GM12878 (cell line): ENCODE results near the gene SLC6A11. TPM values are rescaled to one million over a fixed set of nuclear protein-coding genes. Genes with fewer than 3 reads are reported as not detected.

Experiments used
- ATAC-seq: fragments of 200-7000 bp; cut with Tn5 transposase; 3 replicates; pipeline ENCODE4 v1.9.1; 2020; ENCODE audit warnings: mild to moderate bottlenecking, moderate library complexity
- BruUV-seq: library from RNA; stranded (reverse); fragments of 400-500 nt; replicated peaks from 2 replicates; lab custom pipeline; 2021; lab: Mats Ljungman, UMichigan
- CTCF ChIA-PET: fragments of 300-600 bp; sonication (Branson Sonifier 250); formaldehyde crosslinking; extraction: SDS; loops from one replicate; lab custom pipeline; 2021; ENCODE audit warnings: inconsistent platforms; lab: Yijun Ruan, JAX
- POLR2A ChIA-PET: fragments of 350-600 bp; formaldehyde crosslinking; extraction: SDS; loops from one replicate; lab custom pipeline; 2021; ENCODE audit warnings: inconsistent platforms; lab: Charles Lee
- RAD21 ChIA-PET: fragments of 300-600 bp; sonication (Branson Sonifier 250); formaldehyde crosslinking; loops from one replicate; lab custom pipeline; 2023; ENCODE audit warnings: antibody characterized with exemption; ENCODE audit not compliant: unreplicated experiment; lab: Charles Lee
- SMC1A ChIA-PET: fragments of 300-600 bp; sonication (Branson Sonifier 250); formaldehyde crosslinking; loops from one replicate; lab custom pipeline; 2023; ENCODE audit not compliant: unreplicated experiment, uncharacterized antibody; lab: Charles Lee
- DNase-seq: peaks from one replicate; pipeline ENCODE4 v3.0.0-alpha.2; 2011; ENCODE audit warnings: low read depth, low spot score
- FAIRE-seq: peaks from 3 replicates; lab custom pipeline; 2011; peaks lifted over from hg19 to GRCh38; lab: Jason Lieb, UNC
- H2AFZ ChIP-seq: 2 replicates; pipeline ENCODE4 v1.6.0; 2011; ENCODE audit warnings: low read depth, low read length, control low read depth; ENCODE audit not compliant: control insufficient read depth
- H3K27ac ChIP-seq: 2 replicates; pipeline ENCODE4 v1.5.1; 2011; ENCODE audit warnings: control low read depth; ENCODE audit not compliant: control insufficient read depth, insufficient read depth
- H3K27me3 ChIP-seq, 2 experiments: replicated peaks in 1 of 2; 2 replicates each; pipeline versions ENCODE4 v1.6.0 to v1.6.1; 2011; ENCODE audit warnings: low read length in 1 of 2; ENCODE audit not compliant: control insufficient read depth in 2 of 2, insufficient read depth in 2 of 2
- H3K36me3 ChIP-seq, 2 experiments: 2 replicates each; pipeline ENCODE4 v1.5.1; 2011; ENCODE audit warnings: low read length in 1 of 2; ENCODE audit not compliant: control insufficient read depth in 2 of 2, insufficient read depth in 2 of 2
- H3K4me1 ChIP-seq: 2 replicates; pipeline ENCODE4 v1.6.1; 2011; ENCODE audit warnings: mild to moderate bottlenecking, low read length, moderate library complexity, mixed read lengths; ENCODE audit not compliant: control insufficient read depth, insufficient read depth
- H3K4me2 ChIP-seq: 2 replicates; pipeline ENCODE4 v1.6.0; 2011; ENCODE audit warnings: control low read depth; ENCODE audit not compliant: control insufficient read depth, insufficient read depth
- H3K4me3 ChIP-seq: fragments of 200-600 bp; sonication (generic); 2 replicates; pipeline ENCODE4 v1.5.1; 2016
- H3K79me2 ChIP-seq: 2 replicates; pipeline ENCODE4 v1.6.0; 2011; ENCODE audit warnings: low read length; ENCODE audit not compliant: control insufficient read depth, insufficient read depth
- H3K9ac ChIP-seq: 2 replicates; pipeline ENCODE4 v1.8.0; 2011; ENCODE audit warnings: low read length, control low read depth, mixed read lengths; ENCODE audit not compliant: control insufficient read depth, insufficient read depth
- H3K9me3 ChIP-seq: replicated peaks from 3 replicates; pipeline ENCODE4 v1.5.1; 2011; ENCODE audit warnings: mild to moderate bottlenecking, low read length; ENCODE audit not compliant: control insufficient read depth, insufficient read depth
- H4K20me1 ChIP-seq: 2 replicates; pipeline ENCODE4 v1.6.0; 2011; ENCODE audit not compliant: control insufficient read depth, insufficient read depth
- ASH2L ChIP-seq: fragments of 300-600, 200-600 bp; sonication (generic); IDR thresholded peaks from 2 replicates; pipeline ENCODE4 v1.6.1; 2017; ENCODE audit warnings: low read depth, mild to moderate bottlenecking, borderline replicate concordance
- CBFB ChIP-seq: IDR thresholded peaks from 2 replicates; pipeline ENCODE4 v1.6.1; 2016; ENCODE audit warnings: antibody characterized with exemption, low read depth
- CHD4 ChIP-seq: fragments of 200-600 bp; sonication (generic); IDR thresholded peaks from 2 replicates; pipeline ENCODE4 v1.6.1; 2016; ENCODE audit warnings: mild to moderate bottlenecking
- FOS ChIP-seq: IDR thresholded peaks from 3 replicates; pipeline ENCODE4 v1.6.1; 2011; ENCODE audit warnings: borderline replicate concordance; ENCODE audit not compliant: insufficient read length; ENCODE audit errors: extremely low read depth
- HDAC2 ChIP-seq: fragments of 200-600 bp; sonication (generic); IDR thresholded peaks from 2 replicates; pipeline ENCODE4 v1.6.1; 2017
- HDAC6 ChIP-seq: fragments of 200-600 bp; sonication (generic); IDR thresholded peaks from one replicate; pipeline ENCODE4 v1.8.0; 2017; ENCODE audit warnings: antibody characterized with exemption; ENCODE audit not compliant: unreplicated experiment
- MEF2A ChIP-seq: IDR thresholded peaks from 2 replicates; pipeline ENCODE4 v1.6.1; 2011; ENCODE audit warnings: low read depth, mild to moderate bottlenecking, low read length, moderate library complexity; ENCODE audit not compliant: insufficient read depth
- MEF2B ChIP-seq: fragments of 450-650 bp; IDR thresholded peaks from 2 replicates; pipeline ENCODE4 v1.6.1; 2018; ENCODE audit warnings: mild to moderate bottlenecking, moderate library complexity; ENCODE audit not compliant: partially characterized antibody, poor library complexity, severe bottlenecking
- NFYB ChIP-seq: IDR thresholded peaks from 2 replicates; pipeline ENCODE4 v1.6.1; 2011; ENCODE audit warnings: low read depth, mild to moderate bottlenecking, low read length, improper control_type of control experiment, moderate library complexity; ENCODE audit not compliant: insufficient read depth
- PAX5 ChIP-seq: IDR thresholded peaks from 2 replicates; pipeline ENCODE4 v1.6.1; 2011; ENCODE audit warnings: low read depth, low read length, borderline replicate concordance
- SMAD1 ChIP-seq: fragments of 450-650 bp; IDR thresholded peaks from 2 replicates; pipeline ENCODE4 v1.6.1; 2018; ENCODE audit warnings: mild to moderate bottlenecking, low read depth; ENCODE audit not compliant: partially characterized antibody
- SP1 ChIP-seq: IDR thresholded peaks from one replicate; pipeline ENCODE4 v1.6.1; 2011; ENCODE audit warnings: low read depth, low read length
- STAT3 ChIP-seq: IDR thresholded peaks from 2 replicates; pipeline ENCODE4 v1.6.1; 2011; ENCODE audit warnings: low read depth, low read length, improper control_type of control experiment
- TBL1XR1 ChIP-seq: IDR thresholded peaks from 2 replicates; pipeline ENCODE4 v1.6.1; 2012; ENCODE audit warnings: low read depth, low read length, improper control_type of control experiment
- TCF3 ChIP-seq: IDR thresholded peaks from 2 replicates; pipeline ENCODE4 v1.6.1; 2012; ENCODE audit warnings: low read depth, mild to moderate bottlenecking, low read length, borderline replicate concordance; ENCODE audit not compliant: insufficient read depth
- ZNF207 ChIP-seq: fragments of 450-650 bp; IDR thresholded peaks from 2 replicates; pipeline ENCODE4 v1.6.1; 2014; ENCODE audit warnings: antibody characterized with exemption, mild to moderate bottlenecking, borderline replicate concordance
- ZSCAN29 ChIP-seq: fragments of 450-650 bp; IDR thresholded peaks from 2 replicates; pipeline ENCODE4 v1.6.1; 2017; ENCODE audit warnings: mild to moderate bottlenecking, moderate library complexity
- ZZZ3 ChIP-seq: IDR thresholded peaks from 2 replicates; pipeline ENCODE4 v1.6.1; 2011; ENCODE audit warnings: low read depth; ENCODE audit not compliant: control insufficient read depth, insufficient read length
- WGBS: methylation state at CpG from one replicate; pipeline ENCODE4 v1.1.6; 2016; ENCODE audit warnings: low lambda C conversion rate; ENCODE audit not compliant: insufficient replicate concordance, insufficient coverage; ENCODE audit errors: missing lambda C conversion rate; 5-methylcytosine and 5-hydroxymethylcytosine counted together
- in situ Hi-C: fragments of 300-500 bp; cut with MboI; formaldehyde crosslinking; loops from 9 replicates; pipeline ENCODE4 v1.14.3; 2018; ENCODE audit warnings: mixed read lengths
- intact Hi-C: fragments of 100-400 bp; cut with micrococcal nuclease; formaldehyde crosslinking; loops from one replicate; pipeline ENCODE4 v1.14.2; 2022; ENCODE audit not compliant: unreplicated experiment
- polyA plus RNA-seq, 11 experiments: library from polyadenylated mRNA; depleted of rRNA in 4 of 11; unstranded in 6 of 11; stranded (reverse) in 5 of 11; fragments of >200 nt; fragmentation: Nextera tagmentation in 4 of 11; fragmentation: Illumina TruSeq in 1 of 11; extraction: Ambion mirVana in 4 of 11; extraction: Trizol in 1 of 11; gene quantifications; 1 replicate in 1 of 11; 2 replicates in 10 of 11; pipeline versions ENCODE4 v1.2.1 to v1.2.3, GENCODE V29; 2011 to 2016; ENCODE audit warnings: inconsistent platforms in 2 of 11, missing spikeins in 2 of 11, low read depth in 1 of 11
- total RNA-seq, 4 experiments: library from RNA; depleted of rRNA in 3 of 4; stranded (reverse); fragments of >200 nt in 3 of 4; fragmentation: Illumina TruSeq in 1 of 4; extraction: Trizol in 1 of 4; gene quantifications; 2 replicates each; pipeline versions ENCODE4 v1.2.1 to v1.2.3, GENCODE V29; 2013 to 2021
- TF ChIP-seq, protein P1 (sequence below): IDR thresholded peaks from 2 replicates; pipeline ENCODE4 v1.6.1; 2011; ENCODE audit warnings: borderline replicate concordance, low read depth, mild to moderate bottlenecking, moderate library complexity, mixed read lengths, low read length; ENCODE audit not compliant: insufficient read depth; ENCODE audit errors: extremely low read length

Gene SLC6A11
- total and polyA plus RNA-seq, 10 of the 15 experiments (the other 5 are each of a cell fraction or from before 2014, with no cell fraction given): not detected

DNA sequence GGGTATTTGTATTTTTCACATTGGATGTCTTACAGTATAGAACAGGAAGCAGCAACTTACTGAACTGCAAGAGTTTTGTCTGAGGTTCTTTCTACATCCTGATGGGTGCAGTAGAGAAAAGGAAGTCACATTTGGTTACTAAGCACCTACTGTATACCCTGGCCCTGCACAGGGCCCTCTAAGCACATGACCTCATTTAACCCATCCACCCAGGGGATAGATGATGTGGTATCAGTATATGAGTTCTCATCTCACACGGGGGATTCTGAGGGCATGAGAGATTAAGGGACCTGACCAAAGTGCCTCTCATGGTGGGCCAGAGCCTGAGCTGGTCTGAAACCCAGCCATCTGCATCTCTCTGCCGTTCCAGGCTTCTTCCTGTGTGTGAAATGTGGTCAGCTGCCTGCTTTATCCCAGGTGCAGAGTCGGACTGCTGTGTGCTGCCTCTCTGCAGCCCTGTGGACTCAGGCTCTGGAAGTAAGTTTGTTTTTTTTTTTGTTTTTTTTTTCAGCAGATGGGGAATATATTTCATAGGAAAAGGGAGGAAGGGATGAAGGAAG, 17.9 kb downstream of the SLC6A11 start:
- H3K4me2 ChIP-seq: no peak overlapping the region
- H3K9me3 ChIP-seq: no peaks in the 10 kb centered on the region
- RAD21 ChIA-PET: no interaction called here
- in situ Hi-C loops: no loop called here
- no peaks in the 10 kb centered on the region; a peak in 1 of 4 replicates for H3K27me3 ChIP-seq
- TF ChIP-seq SMAD1 (no peak), PAX5 (no peak), TBL1XR1 (no peak), ASH2L (no peak)
- TF ChIP-seq, all 136 proteins: peak for 0
- no peaks in the 10 kb centered on the region for H3K4me1 ChIP-seq
- ChIA-PET SMC1A (no interaction called here), CTCF (interaction anchor here (0.6 kb wide), 1 partner anchor 581 kb away, joined by 5 read pairs; no protein-coding TSS in a partner anchor), POLR2A (no interaction called here)
- H4K20me1 ChIP-seq: no peaks in the 10 kb centered on the region
- H3K27ac ChIP-seq: no peak overlapping the region
- no peak for DNase-seq
- WGBS: 0% methylated on average over 3 of the region's 3 CpGs
- no peak overlapping the region for H3K9ac ChIP-seq
- no peak overlapping the region for H3K4me3 ChIP-seq
- H3K79me2 ChIP-seq: no peaks in the 10 kb centered on the region
- no peak for ATAC-seq
- no peak overlapping the region for H2AFZ ChIP-seq
- no TSS peak for BruUV-seq
- H3K36me3 ChIP-seq: no peaks in the 10 kb centered on the region
- intact Hi-C loops: no loop called here
- no peak for FAIRE-seq

GRCh38 chr3:10834951-10835350, 18.9 kb downstream of the SLC6A11 start:
- POLR2A ChIA-PET: no interaction called here
- SMC1A ChIA-PET: no interaction called here
- DNase-seq (no peak), FAIRE-seq (no peak), ATAC-seq (no peak)
- no peaks in the 10 kb centered on the region for H3K36me3 ChIP-seq
- intact Hi-C loops (no loop called here), in situ Hi-C loops (no loop called here)
- no peaks in the 10 kb centered on the region for H3K9me3 ChIP-seq
- H3K27me3 ChIP-seq: no peaks in the 10 kb centered on the region; a peak in 1 of 4 replicates
- no peak overlapping the region for H3K4me2 ChIP-seq
- no peaks in the 10 kb centered on the region for H4K20me1 ChIP-seq
- H3K9ac ChIP-seq: no peak overlapping the region
- H2AFZ ChIP-seq: no peak overlapping the region
- H3K4me3 ChIP-seq: no peak overlapping the region
- CTCF ChIA-PET: no interaction called here
- RAD21 ChIA-PET: no interaction called here
- H3K27ac ChIP-seq: no peak overlapping the region
- WGBS: 67% methylated on average over 9 of the region's 10 CpGs
- H3K79me2 ChIP-seq: no peaks in the 10 kb centered on the region
- BruUV-seq: no TSS peak
- no peaks in the 10 kb centered on the region for H3K4me1 ChIP-seq
- TF ChIP-seq MEF2A (no peak), NFYB (no peak), CHD4 (no peak), HDAC2 (no peak), STAT3 (no peak), ZZZ3 (no peak), CBFB (no peak), ZSCAN29 (no peak), SP1 (no peak), ZNF207 (no peak), TCF3 (no peak), HDAC6 (no peak), MEF2B (no peak), FOS (no peak)
- TF ChIP-seq, protein P1, sequence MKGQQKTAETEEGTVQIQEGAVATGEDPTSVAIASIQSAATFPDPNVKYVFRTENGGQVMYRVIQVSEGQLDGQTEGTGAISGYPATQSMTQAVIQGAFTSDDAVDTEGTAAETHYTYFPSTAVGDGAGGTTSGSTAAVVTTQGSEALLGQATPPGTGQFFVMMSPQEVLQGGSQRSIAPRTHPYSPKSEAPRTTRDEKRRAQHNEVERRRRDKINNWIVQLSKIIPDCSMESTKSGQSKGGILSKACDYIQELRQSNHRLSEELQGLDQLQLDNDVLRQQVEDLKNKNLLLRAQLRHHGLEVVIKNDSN: no peak
